Measurements from ENCODE around the gene MYL7.

GRCh38 chr7:44161371-44161770, 20.2 kb upstream of the MYL7 start:
- TF ChIP-seq CTCF (conservative IDR thresholded peaks at IDR 0.05 in 1 of 2, IDR thresholded peaks at IDR 0.05 in 1 of 2; ENCODE audit: extremely low read depth in 1 of 2, insufficient read depth in 1 of 2, low read depth in 1 of 2, low read length in 2 of 2) (no peak), EZH2 (IDR thresholded peaks at IDR 0.05; ENCODE audit: borderline replicate concordance, low read length) (no peak)

All from mammary epithelial cell (primary cell).